Endodermal cell (in vitro differentiated cells): ENCODE results near the gene CCDC106. TPM values are rescaled to one million over a fixed set of nuclear protein-coding genes. Genes with fewer than 3 reads are reported as not detected.

Source experiments
- DNase-seq: peaks from one replicate; pipeline ENCODE4 v3.0.0-alpha.2; 2017
- H3K27ac ChIP-seq: 2 replicates; pipeline ENCODE4 v1.5.1; 2013; ENCODE audit warnings: mild to moderate bottlenecking, low read depth, low read length, moderate library complexity
- H3K27me3 ChIP-seq: 2 replicates; pipeline ENCODE4 v1.6.1; 2013; ENCODE audit warnings: mild to moderate bottlenecking, low read length, moderate library complexity; ENCODE audit not compliant: insufficient read depth, control insufficient read depth, poor library complexity, severe bottlenecking
- H3K36me3 ChIP-seq: 2 replicates; pipeline ENCODE4 v1.7.0; 2013; ENCODE audit warnings: mild to moderate bottlenecking, low read length, moderate library complexity; ENCODE audit not compliant: control insufficient read depth, insufficient read depth
- H3K4me1 ChIP-seq: one replicate; pipeline ENCODE4 v1.7.0; 2013; ENCODE audit warnings: low read length; ENCODE audit not compliant: control insufficient read depth, insufficient read depth
- H3K4me3 ChIP-seq: 2 replicates; pipeline ENCODE4 v1.5.1; 2013; ENCODE audit warnings: mild to moderate bottlenecking, low read length, moderate library complexity
- H3K9ac ChIP-seq: 2 replicates; pipeline ENCODE4 v1.6.1; 2013; ENCODE audit warnings: mild to moderate bottlenecking, low read length, moderate library complexity; ENCODE audit not compliant: poor library complexity, severe bottlenecking; ENCODE audit errors: extremely low read depth
- H3K9me3 ChIP-seq: 2 replicates; pipeline ENCODE4 v1.6.1; 2013; ENCODE audit warnings: mild to moderate bottlenecking, low read length, moderate library complexity; ENCODE audit not compliant: control insufficient read depth
- H3K27ac Mint-ChIP-seq: 2 replicates; pipeline ENCODE4 v1.8.0; 2020; ENCODE audit warnings: mixed read lengths
- H3K27me3 Mint-ChIP-seq: 2 replicates; pipeline ENCODE4 v1.8.0; 2021; ENCODE audit warnings: mild to moderate bottlenecking, mixed read lengths; ENCODE audit not compliant: insufficient read depth
- H3K36me3 Mint-ChIP-seq: 2 replicates; pipeline ENCODE4 v1.8.0; 2020; ENCODE audit warnings: low read depth, mixed read lengths
- H3K4me1 Mint-ChIP-seq: 2 replicates; pipeline ENCODE4 v1.8.0; 2020; ENCODE audit warnings: mixed read lengths
- H3K4me3 Mint-ChIP-seq: 2 replicates; pipeline ENCODE4 v1.8.0; 2020; ENCODE audit warnings: mild to moderate bottlenecking, moderate library complexity, mixed read lengths
- H3K9me3 Mint-ChIP-seq: 2 replicates; pipeline ENCODE4 v1.8.0; 2020; ENCODE audit warnings: mild to moderate bottlenecking, mixed read lengths
- CTCF ChIP-seq: fragments of 200-600 bp; sonication (generic); conservative IDR thresholded peaks from 2 replicates; pipeline ENCODE4 v1.5.0; 2021; ENCODE audit warnings: antibody characterized with exemption, mild to moderate bottlenecking
- WGBS, 2 experiments: methylation state at CpG; one replicate each; pipeline versions ENCODE4 v1.1.5 to v1.1.7; 2013; ENCODE audit warnings: missing lambda C conversion rate in 2 of 2, mixed read lengths in 1 of 2; ENCODE audit not compliant: insufficient coverage in 1 of 2, insufficient read length in 1 of 2; 5-methylcytosine and 5-hydroxymethylcytosine counted together
- total RNA-seq, 2 donors: library from RNA; stranded (reverse); fragmentation: NEBNext Ultra II Directional in 1 of 2; extraction: Animal tissue kit (Norgen Biotek cat#: 25700) in 1 of 2; gene quantifications; 2 replicates in 1 of 2; 3 replicates in 1 of 2; pipeline ENCODE4 v1.2.1, GENCODE V29; 2021

CCDC106 gene
- total RNA-seq, 2 donors from 2014 or later, result 18.0 to 24.9 TPM

GRCh38 chr19:55680339-55681130 is 32.5 kb downstream of the CCDC106 start:
- no peak for DNase-seq
- Histone ChIP-seq H3K27ac (no peak overlapping the region), H3K9me3 (no peaks in the 10 kb centered on the region), H3K36me3 (peaks cover 47% of the 10 kb centered on the region), H3K4me3 (no peak overlapping the region), H3K9ac (no peak overlapping the region), H3K27me3 (no peaks in the 10 kb centered on the region), H3K4me1 (peaks cover 15% of the 10 kb centered on the region)
- no peak for TF ChIP-seq CTCF
- Mint-ChIP-seq H3K4me1 (peaks cover 31% of the 10 kb centered on the region), H3K4me3 (no peak overlapping the region), H3K36me3 (peaks cover 50% of the 10 kb centered on the region), H3K9me3 (no peaks in the 10 kb centered on the region), H3K27me3 (no peaks in the 10 kb centered on the region), H3K27ac (no peak overlapping the region)
- 94% methylated on average over 15 to 20 of the region's 20 CpGs for WGBS, 2 experiments

- Mint-ChIP-seq H3K36me3 (peaks cover 58% of the 10 kb centered on the region), H3K27me3 (no peaks in the 10 kb centered on the region), H3K4me3 (no peak overlapping the region), H3K9me3 (no peaks in the 10 kb centered on the region), H3K27ac (no peak overlapping the region), H3K4me1 (peaks cover 29% of the 10 kb centered on the region)
- 91 to 94% methylated on average over 5 to 9 of the region's 9 CpGs for WGBS, 2 experiments
- peaks cover 55% of the 10 kb centered on the region for H3K36me3 ChIP-seq
- no peaks in the 10 kb centered on the region for H3K27me3 ChIP-seq
- TF ChIP-seq CTCF, result no peak
- no peak overlapping the region for H3K27ac ChIP-seq
- H3K9ac ChIP-seq, result no peak overlapping the region
- no peaks in the 10 kb centered on the region for H3K9me3 ChIP-seq
- H3K4me3 ChIP-seq, result no peak overlapping the region
- peaks cover 15% of the 10 kb centered on the region for H3K4me1 ChIP-seq
- DNase-seq, result no peak
Observed at GRCh38 chr19:55681131-55682092, 33.4 kb downstream of the CCDC106 start.

- H3K27ac ChIP-seq, result no peak overlapping the region
Observed at GRCh38 chr19:55683449-55684261, 35.6 kb downstream of the CCDC106 start.

More at GRCh38 chr19:55683449-55684261, 35.6 kb downstream of the CCDC106 start:
- no peaks in the 10 kb centered on the region for H3K9me3 ChIP-seq
- 91 to 97% methylated on average over 21 to 22 of the region's 22 CpGs for WGBS, 2 experiments
- H3K27ac Mint-ChIP-seq, result peak overlapping the region; percentile 96
- H3K4me1 Mint-ChIP-seq, result peaks cover 13% of the 10 kb centered on the region
- no peak for DNase-seq
- H3K27me3 ChIP-seq, result no peaks in the 10 kb centered on the region
- peak overlapping the region; percentile 1 for H3K4me3 ChIP-seq
- H3K36me3 Mint-ChIP-seq, result peaks cover 50% of the 10 kb centered on the region
- no peak for TF ChIP-seq CTCF
- peaks cover 57% of the 10 kb centered on the region for H3K36me3 ChIP-seq
- H3K4me1 ChIP-seq, result peaks cover 12% of the 10 kb centered on the region
- no peak overlapping the region for H3K9ac ChIP-seq
- peak overlapping the region; percentile 34 for H3K4me3 Mint-ChIP-seq
- H3K27me3 Mint-ChIP-seq, result no peaks in the 10 kb centered on the region
- no peaks in the 10 kb centered on the region for H3K9me3 Mint-ChIP-seq
